Measurements from ENCODE around the gene SLC2A14. TPM values are rescaled to one million over a fixed set of nuclear protein-coding genes. Genes with fewer than 3 reads are reported as not detected.
"Not testable (repeated sequence)": the region's sequence is repeated elsewhere in the genome, so short reads cannot be mapped to it uniquely, and the experiment has no call there.

The SLC2A14 gene
- 1 to 10 TPM; 3.6 to 8.6 TPM for total RNA-seq

DNA sequence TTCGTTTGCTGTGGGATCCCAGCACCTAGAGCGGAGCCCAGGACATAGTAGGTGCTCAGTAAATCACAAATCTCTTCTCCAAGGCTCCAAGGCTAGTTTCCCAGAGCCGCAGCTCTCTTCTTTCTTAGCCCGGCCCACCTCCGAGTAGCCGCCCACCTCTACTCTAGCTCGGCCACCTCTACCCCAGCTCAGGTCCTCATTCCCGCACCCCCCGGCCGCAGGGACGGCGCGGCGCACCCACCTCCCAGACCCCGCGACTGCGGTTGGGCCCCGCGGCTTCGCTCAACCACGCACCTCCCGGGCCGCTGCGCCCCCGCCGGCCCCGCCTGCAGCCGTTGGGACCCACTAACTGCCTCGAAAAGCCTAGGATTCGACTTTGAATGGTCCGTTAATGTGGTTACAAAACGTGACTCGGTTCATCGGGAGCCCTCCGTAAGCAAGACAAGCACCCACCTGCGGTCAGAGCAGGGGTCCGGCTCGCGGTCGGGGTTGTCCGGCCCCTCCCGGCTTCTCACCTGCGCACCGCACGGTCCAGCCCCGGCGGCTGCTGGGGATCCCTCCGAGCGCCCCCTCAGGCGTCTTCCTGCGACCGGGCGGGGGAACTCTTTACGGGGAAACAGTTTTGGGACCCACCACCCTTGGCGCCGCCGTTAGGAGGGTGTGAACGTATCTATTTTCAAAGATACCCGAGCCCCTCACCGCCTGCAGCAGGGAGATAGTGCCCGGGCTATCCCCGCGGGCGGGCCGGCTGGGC lies at the start of gene SLC2A14:
TSS of gene SLC2A14 (minus strand) at position 350 of the 754 bp plus-strand sequence. CDS start 3,035 bp downstream, outside the sequence.
- no peaks in the 10 kb centered on the region for H3K36me3 ChIP-seq (replicated peaks in 1 of 2; ENCODE audit: insufficient read depth in 1 of 2, low read depth in 2 of 2)
- H3K4me3 ChIP-seq, result no peak within 1 kb of the TSS
- ATAC-seq, result no peak

DNA sequence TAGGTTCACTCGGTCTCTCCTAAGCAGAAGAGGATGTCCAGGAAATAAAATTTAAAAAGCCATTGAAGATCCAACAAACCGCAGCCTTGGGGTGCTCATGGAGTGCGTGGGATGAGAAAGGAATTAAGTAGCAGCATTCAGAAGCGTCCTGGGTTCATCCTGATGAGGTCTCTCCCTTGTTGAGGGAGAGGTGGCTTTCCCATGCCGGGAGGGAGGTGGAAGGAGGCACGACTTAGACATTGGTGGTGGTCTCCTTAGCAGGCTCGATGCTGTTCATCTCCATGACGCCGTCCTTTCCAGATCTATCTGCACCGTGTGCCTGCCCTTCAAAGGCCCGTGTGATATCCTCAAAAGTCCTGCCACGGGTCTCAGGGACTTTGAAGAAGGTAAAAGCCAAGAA lies 48.5 kb upstream of the SLC2A14 start:
- not testable (repeated sequence) for ATAC-seq

More for the DNA sequence above, at the start of gene SLC2A14:
- Histone ChIP-seq H3K4me1 (peaks cover 5% of the 10 kb centered on the region), H3K27ac (no peak within 1 kb of the TSS), H3K9me3 (no peaks in the 10 kb centered on the region), H3K27me3 (no peaks in the 10 kb centered on the region)
- intact Hi-C loops (cut with DNase I), result no loop called here
- TF ChIP-seq POLR2A (IDR thresholded peaks at IDR 0.05), result no peak
- TF ChIP-seq, protein P1, sequence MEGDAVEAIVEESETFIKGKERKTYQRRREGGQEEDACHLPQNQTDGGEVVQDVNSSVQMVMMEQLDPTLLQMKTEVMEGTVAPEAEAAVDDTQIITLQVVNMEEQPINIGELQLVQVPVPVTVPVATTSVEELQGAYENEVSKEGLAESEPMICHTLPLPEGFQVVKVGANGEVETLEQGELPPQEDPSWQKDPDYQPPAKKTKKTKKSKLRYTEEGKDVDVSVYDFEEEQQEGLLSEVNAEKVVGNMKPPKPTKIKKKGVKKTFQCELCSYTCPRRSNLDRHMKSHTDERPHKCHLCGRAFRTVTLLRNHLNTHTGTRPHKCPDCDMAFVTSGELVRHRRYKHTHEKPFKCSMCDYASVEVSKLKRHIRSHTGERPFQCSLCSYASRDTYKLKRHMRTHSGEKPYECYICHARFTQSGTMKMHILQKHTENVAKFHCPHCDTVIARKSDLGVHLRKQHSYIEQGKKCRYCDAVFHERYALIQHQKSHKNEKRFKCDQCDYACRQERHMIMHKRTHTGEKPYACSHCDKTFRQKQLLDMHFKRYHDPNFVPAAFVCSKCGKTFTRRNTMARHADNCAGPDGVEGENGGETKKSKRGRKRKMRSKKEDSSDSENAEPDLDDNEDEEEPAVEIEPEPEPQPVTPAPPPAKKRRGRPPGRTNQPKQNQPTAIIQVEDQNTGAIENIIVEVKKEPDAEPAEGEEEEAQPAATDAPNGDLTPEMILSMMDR (IDR thresholded peaks at IDR 0.05), result no peak
- 44 to 65% methylated on average over 33 to 62 of the region's 65 CpGs for WGBS, 2 donors
- DNase-seq, result no peak

DNA sequence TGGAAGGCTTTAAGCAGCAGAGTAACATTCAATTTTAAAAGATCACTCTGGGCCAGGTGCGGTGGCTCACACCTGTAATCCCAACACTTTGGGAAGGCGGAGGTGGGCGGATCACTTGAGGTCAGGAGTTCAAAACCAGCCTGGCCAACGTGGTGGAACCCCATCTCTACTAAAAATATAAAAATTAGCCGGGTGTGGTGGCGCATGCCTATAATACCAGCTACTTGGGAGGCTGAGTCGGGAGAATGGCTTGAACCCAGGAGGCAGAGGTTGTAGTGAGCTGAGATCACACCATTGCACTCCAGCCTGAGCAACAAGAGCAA lies 45.5 kb upstream of the SLC2A14 start:
- WGBS, 2 donors, result 82 to 90% methylated on average over 7 of the region's 7 CpGs
- H3K27ac ChIP-seq; DNase-seq; ATAC-seq; H3K9me3 ChIP-seq; intact Hi-C loops (cut with DNase I); H3K4me1 ChIP-seq; H3K36me3 ChIP-seq (replicated peaks in 1 of 2; ENCODE audit: insufficient read depth in 1 of 2, low read depth in 2 of 2); H3K27me3 ChIP-seq; H3K4me3 ChIP-seq: not testable (repeated sequence)

More for the DNA sequence above, 48.5 kb upstream of the SLC2A14 start:
- H3K27me3 ChIP-seq; H3K9me3 ChIP-seq; H3K4me1 ChIP-seq; intact Hi-C loops (cut with DNase I); DNase-seq; H3K36me3 ChIP-seq (replicated peaks in 1 of 2; ENCODE audit: insufficient read depth in 1 of 2, low read depth in 2 of 2); H3K4me3 ChIP-seq; H3K27ac ChIP-seq: not testable (repeated sequence)
- WGBS, 2 donors, result 77 to 79% methylated on average over 11 to 12 of the region's 12 CpGs

DNA sequence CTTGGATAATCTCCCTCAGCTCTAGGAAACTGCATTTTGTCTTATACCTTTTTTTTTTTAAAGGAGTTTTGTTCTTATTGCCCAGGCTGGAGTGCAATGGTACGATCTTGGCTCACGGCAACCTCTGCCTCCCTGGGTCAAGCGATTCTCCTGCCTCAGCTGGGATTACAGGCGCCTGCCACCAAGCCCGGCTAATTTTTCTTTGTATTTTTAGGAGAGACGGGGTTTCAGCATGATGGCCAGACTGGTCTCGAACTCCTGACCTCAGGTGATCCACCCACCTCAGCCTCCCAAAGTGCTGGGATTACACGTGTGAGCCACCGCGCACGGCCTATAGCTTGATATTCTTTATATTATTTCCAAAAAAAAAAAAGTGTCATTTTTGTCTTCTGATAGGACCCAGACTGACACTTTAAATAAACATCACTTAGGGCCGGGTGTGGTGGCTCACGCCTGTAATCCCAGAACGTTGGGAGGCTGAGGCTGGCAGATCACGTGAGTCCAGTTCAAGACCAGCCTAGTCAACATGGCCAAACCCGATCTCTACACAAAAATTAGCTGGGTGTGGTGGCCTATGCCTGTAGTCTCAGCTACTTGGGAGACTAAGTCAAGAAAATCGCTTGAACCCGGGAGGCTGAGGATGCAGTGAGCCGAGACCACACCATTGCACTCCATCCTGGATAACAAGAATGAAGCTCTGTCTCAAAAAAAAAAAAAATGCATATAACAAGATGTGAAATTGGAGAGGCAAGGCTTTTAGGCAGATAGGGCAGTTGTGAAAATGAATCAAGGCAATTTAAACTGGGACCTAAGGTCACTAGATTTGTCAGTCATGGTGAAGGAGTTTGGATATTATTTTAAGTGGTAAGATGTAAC lies 44.9 kb upstream of the SLC2A14 start:
- WGBS, 2 donors, result 91 to 93% methylated on average over 19 of the region's 19 CpGs
- DNase-seq, result no peak
- Histone ChIP-seq H3K27me3 (no peaks in the 10 kb centered on the region), H3K4me1 (no peaks in the 10 kb centered on the region), H3K9me3 (no peaks in the 10 kb centered on the region), H3K36me3 (replicated peaks in 1 of 2; ENCODE audit: insufficient read depth in 1 of 2, low read depth in 2 of 2) (no peaks in the 10 kb centered on the region), H3K4me3 (no peak overlapping the region), H3K27ac (no peak overlapping the region)
- TF ChIP-seq, protein P1 (IDR thresholded peaks at IDR 0.05), result no peak
- no peak for TF ChIP-seq POLR2A (IDR thresholded peaks at IDR 0.05)
- intact Hi-C loops (cut with DNase I), result no loop called here
- no peak for ATAC-seq

DNA sequence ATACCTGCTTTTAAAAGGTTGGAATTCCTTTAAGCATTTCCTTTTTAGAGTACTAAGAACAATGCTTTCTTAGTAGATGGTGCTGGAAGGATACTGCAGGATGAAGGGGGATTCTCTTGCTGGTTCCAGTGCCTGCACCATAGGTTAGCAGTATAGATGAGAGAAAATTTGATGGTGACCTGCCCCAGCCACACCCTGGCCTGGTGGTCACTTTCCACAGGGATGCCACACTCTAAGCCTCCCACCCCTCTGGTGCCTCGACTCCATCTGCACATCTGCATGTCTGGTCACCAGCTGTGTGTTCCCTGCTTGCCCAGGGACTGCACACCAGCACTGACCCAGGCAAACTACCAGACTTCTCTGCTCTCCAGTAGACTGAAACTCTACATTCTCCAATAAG lies 44.2 kb upstream of the SLC2A14 start:
- H3K9me3 ChIP-seq, result no peaks in the 10 kb centered on the region
- ATAC-seq (no peak), DNase-seq (no peak)
- no peaks in the 10 kb centered on the region for H3K27me3 ChIP-seq
- intact Hi-C loops (cut with DNase I), result no loop called here
- no peaks in the 10 kb centered on the region for H3K36me3 ChIP-seq (replicated peaks in 1 of 2; ENCODE audit: insufficient read depth in 1 of 2, low read depth in 2 of 2)
- H3K4me1 ChIP-seq, result no peaks in the 10 kb centered on the region
- no peak overlapping the region for H3K4me3 ChIP-seq
- WGBS, 2 donors, result 60 to 62% methylated on average over 1 of the region's 1 CpG
- TF ChIP-seq POLR2A (IDR thresholded peaks at IDR 0.05), result no peak
- H3K27ac ChIP-seq, result no peak overlapping the region

DNA sequence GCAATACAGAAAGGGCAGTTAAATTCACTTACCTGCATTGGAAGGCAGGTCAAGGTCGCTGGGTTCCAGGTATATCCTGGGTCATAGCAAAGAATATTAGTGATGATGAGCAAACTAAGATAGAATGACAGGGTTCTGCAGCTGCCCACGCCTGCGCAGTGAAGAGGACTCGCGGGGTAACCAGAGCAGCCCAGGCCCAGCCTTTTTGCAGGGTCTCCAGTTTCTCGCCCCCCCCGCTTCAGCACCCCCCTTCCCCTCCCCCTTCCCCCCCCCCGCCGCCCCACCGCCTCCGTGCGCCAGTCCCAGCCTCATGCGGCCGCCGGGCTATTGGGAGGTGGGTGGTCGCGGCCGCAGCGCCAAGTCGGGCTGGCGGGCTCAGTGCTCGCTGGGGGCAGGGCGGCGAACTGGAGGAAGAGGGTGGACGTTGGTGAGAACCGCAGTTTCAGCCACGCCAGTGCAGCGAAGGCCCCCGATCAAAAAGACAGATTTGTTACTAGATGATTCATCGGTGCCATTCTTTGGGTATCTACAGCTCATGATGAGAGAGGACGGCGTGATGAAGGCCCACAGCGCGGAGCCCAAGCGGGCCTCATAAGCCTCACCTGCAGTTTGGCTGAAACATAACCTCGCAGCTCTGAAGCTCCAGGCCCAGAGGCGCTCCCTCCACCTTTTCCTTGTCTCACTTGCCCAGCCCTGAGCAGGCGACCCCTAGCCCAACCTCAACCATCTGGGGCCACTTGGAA lies 43.1 kb upstream of the SLC2A14 start:
- Histone ChIP-seq H3K4me1 (no peaks in the 10 kb centered on the region), H3K4me3 (no peak overlapping the region), H3K9me3 (no peaks in the 10 kb centered on the region), H3K27me3 (no peaks in the 10 kb centered on the region), H3K36me3 (replicated peaks in 1 of 2; ENCODE audit: insufficient read depth in 1 of 2, low read depth in 2 of 2) (no peaks in the 10 kb centered on the region), H3K27ac (no peak overlapping the region)
- TF ChIP-seq, protein P1 (IDR thresholded peaks at IDR 0.05), result no peak
- no peak for TF ChIP-seq POLR2A (IDR thresholded peaks at IDR 0.05)
- intact Hi-C loops (cut with DNase I), result no loop called here
- ATAC-seq, result no peak
- 45 to 81% methylated on average over 14 to 23 of the region's 38 CpGs for whole genome bisulfite sequencing, 2 donors
- DNase-seq, result no peak

DNA sequence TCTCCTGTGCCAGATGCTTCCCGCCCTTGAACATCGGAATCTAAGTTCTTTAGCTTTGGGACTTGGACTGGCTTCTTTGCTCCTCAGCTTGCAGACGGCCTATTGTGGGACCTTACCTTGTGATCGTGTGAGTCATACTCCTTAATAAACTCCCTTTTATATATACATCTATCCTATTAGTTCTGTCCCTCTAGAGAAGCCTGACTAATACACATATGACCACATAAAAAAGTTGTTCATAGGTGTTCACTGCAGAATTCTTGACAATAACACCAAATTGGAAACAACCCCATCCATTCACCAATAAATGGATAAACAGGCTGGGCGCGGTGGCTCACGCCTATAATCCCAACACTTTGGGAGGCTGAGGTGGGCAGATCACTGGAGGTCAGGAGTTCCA lies 37.4 kb upstream of the SLC2A14 start:
- peaks cover 20% of the 10 kb centered on the region for H3K4me1 ChIP-seq
- H3K27ac ChIP-seq; H3K27me3 ChIP-seq; H3K9me3 ChIP-seq; H3K4me3 ChIP-seq; ATAC-seq; DNase-seq; H3K36me3 ChIP-seq (replicated peaks in 1 of 2; ENCODE audit: insufficient read depth in 1 of 2, low read depth in 2 of 2); intact Hi-C loops (cut with DNase I): not testable (repeated sequence)
- WGBS, 2 donors, result 73 to 80% methylated on average over 7 of the region's 7 CpGs

Data from body of pancreas (tissue), 4 donors.